GM19023 (cell line): ENCODE results near the gene FOXK1.

ENCODE experiments used
- ATAC-seq: cut with Tn5 transposase; IDR thresholded peaks from one replicate; pipeline ENCODE4 v1.9.1; 2021; ENCODE audit warnings: mild to moderate bottlenecking, moderate library complexity; ENCODE audit not compliant: unreplicated experiment

Gene FOXK1

GRCh38 chr7:4763091-4763793 is 81.1 kb downstream of the FOXK1 start:
- no peak for ATAC-seq

- no peak for ATAC-seq
Observed at GRCh38 chr7:4763794-4764185, 81.7 kb downstream of the FOXK1 start.

DNA sequence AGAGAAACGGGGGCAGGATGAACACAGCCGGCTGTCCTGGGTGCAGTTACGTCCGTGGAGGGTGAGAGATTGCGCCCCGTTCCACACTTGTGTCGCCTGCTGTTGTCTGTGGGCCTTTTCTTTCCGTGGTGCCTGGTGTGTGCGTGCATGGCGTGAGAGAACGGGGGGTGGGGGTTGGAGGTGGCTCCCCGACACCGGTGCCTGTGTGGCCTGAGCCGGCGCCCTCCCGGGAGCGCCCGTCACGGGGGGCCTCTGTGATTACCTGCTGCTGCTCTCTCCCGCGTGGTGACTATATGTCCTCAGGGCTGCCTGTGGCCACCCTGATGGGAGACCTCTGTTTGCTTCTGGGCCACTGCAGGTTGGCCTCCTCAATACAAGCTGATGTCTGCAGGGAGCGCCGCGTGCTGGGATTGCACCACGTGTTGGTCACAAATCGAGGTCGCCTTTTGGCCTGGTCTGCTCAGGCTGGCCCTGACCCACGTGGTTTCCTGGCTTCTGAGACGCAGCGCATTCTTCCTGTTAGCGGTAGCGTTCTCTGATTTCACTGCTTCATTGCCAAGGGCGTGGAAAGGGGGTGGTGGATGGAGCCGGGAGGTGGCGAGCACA is 82.4 kb downstream of the FOXK1 start:
- ATAC-seq = no peak

DNA sequence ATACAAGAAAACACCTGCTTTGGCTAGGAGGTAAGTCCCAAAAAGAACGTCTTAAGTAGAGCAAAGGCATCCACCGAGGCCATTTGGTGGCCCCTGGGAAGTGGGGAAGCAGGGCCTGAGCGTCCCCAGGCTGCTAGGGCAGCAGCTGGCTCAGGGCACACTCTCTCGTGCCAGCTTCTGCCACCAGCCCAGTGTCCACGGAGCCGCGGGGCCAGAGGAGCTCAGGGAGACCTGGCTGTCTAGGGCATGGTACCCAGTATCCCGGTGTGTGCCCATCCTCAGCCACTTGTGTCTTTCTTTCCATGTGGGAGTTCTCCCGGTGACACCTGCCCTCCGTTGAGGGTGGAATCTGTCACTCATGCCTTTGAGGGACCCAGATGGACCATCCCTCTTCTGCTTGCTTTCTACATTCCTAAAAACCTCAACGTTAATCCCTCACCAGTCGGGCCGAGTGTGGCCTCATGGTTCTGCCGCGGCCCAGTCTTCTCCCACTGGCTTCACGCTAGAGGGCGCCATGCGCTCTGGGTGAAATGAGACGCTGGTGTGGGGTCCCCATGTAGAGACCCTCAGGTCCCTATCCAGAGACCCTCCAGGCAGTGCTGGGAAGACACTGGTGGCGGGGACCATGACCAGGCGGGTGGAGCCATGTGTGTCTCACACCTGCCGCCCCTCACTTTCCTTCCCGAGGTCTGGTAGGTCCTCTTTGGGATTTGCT is 83.8 kb downstream of the FOXK1 start:
- no peak for ATAC-seq

GRCh38 chr7:4766666-4767519 is 84.8 kb downstream of the FOXK1 start:
- ATAC-seq = no peak

DNA sequence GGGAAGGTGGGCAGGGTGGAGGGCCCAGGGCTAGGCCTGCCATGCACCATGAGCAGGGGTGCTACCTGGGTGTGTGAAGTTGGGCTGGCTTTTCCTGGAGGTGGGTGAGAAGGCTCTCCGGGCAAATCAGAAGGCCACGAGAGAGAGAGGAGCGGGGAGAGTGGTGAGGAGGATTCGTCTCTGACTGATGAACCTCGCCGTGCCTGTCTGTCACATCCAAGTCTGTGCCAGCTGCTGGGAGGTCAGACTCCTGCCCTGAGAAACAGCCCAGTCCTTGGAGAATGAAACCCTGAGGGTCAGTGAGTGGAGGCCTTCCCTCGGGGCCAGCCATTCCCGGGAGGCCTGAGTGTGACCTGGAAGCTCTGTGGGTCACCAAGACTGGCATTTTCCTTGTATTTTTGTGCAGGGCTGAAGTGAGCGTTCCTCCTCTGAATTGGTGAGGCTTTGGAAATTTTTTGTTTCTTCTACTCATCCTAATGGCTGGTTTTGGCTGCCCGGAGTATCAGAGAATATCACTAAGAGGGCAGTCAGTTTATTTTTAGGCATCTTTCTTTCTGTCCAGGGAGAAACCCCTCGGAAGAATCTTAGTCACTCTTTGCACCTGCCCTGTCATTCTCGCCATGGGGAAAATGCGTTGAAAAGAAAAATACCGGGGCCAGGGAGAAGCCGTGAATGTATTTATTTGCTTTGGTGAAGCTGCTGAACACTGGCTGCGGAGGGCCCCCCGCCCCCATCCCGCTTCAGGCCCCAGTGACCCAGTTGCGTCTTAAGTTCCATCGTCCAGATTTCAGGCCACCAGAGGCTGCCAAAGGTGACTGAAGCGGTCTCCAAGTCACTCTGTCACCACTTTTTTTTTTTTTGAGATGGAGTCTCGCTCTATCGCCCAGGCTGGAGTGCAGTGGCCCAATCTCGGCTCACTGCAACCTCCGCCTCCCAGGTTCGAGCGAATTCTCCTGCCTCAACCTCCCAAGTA is 86.8 kb downstream of the FOXK1 start:
- ATAC-seq = no peak

DNA sequence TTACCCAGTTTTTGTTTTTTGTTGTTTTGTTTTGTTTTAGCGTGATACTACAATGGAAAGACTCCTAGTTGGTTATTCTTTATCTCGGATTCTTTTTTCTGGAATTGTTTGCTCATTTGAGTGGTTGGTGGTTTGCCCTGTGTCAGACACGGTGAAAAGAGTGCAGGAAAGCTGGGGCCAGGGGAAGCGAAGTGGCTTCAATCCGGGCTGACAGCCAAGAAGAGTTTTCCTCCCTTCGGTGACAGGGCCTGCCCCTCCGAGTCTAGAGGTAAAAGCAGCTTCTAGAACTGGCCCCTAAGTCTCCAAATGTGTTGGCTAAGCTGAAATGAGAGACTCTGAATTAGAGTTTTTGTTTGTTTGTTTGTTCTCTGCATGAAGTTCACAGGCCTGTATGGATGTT is 87.7 kb downstream of the FOXK1 start:
- no peak for ATAC-seq

DNA sequence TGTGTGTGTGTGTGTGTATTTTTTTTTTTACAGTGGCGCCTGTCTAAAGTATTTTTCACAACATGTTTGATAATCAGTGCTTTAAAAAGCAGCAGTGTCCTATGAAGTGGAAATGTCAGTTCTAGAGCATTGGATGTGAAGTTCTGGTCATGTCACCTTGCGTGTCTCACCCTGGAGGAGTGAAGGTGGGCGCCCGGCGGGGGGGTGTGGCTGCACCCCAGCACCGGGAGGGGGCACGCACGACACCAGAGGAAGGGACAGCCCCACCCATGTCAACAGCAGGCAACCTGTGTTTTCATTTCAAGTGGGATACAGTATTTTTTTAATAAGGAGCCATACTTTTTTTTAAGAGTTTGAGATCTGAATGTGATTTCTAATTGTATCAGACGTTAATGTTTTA is 88.8 kb downstream of the FOXK1 start:
- no peak for ATAC-seq

DNA sequence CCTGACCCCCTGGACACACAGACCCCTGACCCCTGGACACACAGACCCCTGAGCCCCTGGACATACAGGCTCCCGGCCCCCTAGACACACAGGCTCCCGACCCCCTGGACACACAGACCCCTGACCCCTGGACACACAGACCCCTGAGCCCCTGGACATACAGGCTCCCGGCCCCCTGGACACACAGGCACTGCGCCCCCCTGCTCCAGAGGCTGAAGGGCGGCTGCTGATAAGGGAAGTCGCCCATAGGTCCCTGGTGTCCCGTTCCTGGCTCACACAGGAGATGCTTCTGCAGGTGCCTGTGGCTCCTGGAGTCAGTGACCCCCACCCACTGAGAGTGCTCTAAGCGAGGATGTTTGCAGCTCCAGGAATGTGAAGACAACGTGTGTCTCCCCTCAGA is 89.6 kb downstream of the FOXK1 start:
- ATAC-seq = no peak

- ATAC-seq = no peak
Observed at GRCh38 chr7:4772306-4772705, 90.2 kb downstream of the FOXK1 start.

- ATAC-seq = no peak
Observed at GRCh38 chr7:4774007-4774406, 91.9 kb downstream of the FOXK1 start.

DNA sequence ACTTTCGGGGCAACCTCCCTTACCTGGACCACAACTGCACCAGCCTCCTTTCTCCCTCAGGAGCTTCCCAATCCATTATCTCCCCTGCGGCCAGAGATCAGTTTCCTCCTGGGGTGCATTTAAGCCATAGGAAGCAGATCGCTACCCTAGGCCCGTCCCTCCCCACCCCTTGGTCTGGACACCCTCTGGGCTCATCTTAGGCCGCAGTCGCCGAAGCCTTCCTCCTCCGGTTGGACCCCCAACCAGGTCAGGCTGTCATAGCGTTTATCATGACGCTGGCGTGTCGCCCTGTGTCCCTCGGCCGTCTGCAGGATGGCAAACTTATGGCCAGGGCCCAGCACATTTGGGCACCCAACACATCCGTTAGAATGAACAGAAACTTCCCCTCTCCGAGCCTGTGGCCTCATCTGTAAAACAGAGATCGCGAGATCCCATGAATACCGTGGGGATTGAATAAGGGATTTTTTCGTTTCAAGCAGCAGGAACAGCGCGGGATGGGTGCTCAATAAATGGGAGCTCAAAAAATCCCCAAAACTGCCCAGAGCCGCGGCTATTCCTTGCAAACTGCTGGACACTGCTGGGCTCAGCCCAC is 92.7 kb downstream of the FOXK1 start:
- ATAC-seq = peak; percentile 29

- peak; percentile 89 for ATAC-seq
Observed at GRCh38 chr7:4775250-4775847, 93.3 kb downstream of the FOXK1 start, which contains the start of gene AP5Z1. Gene AP5Z1, plus strand, starts transcription at chr7:4775623. Its CDS starts 93 bp downstream, at chr7:4775716.

DNA sequence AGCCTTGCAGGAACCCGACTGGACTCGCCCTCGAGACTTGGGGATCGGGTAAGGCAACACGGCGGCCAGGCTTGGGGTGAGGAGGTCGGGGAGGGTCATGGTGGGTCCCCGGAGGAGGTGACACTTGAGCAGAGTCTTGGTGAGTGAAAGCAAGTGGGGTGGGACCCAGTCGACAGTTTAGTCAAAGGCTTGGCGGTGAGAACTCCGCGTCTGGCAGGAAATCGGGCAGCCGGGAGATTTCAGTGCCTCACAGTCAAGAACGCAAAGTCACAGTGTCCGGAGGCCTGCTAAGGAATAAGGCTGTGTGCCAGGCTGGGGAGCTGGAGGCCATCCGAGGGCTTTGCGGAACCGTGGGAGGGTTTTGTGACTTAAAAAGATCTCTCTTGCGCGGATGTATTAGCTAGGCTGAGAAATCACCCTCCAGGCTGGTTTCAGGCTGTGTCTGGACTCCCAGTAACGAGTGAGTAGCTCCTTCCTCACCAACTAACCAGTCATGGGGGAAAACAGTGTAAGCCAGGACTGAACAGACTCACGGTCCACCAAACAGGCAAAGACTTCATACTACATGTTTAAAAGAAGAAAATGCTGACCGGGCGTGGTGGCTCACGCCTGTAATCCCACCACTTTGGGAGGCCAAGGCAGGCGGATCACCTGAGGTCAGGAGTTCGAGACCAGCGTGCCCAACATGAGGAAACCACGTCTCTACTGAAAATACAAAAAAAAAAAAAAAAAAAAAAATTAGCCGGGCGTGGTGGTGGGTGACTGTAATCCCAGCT is 93.9 kb downstream of the FOXK1 start:
- peak; percentile 35 for ATAC-seq

DNA sequence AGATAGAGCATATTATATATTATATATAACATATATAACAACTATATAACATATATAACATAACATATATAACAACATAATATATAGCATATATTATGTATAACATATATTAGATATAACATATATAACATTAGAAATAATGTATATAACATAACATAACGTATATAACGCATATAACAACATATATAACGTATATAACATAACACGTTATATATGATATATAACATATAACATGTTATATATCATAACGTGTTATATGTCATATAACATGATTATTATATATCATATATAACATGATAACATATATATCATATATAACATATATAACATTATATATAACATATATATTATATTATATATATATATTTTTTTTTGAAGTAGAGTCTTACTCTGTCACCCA is 97.0 kb downstream of the FOXK1 start:
- no peak for ATAC-seq

- ATAC-seq = no peak
Observed at GRCh38 chr7:4781366-4782069, 99.4 kb downstream of the FOXK1 start.

DNA sequence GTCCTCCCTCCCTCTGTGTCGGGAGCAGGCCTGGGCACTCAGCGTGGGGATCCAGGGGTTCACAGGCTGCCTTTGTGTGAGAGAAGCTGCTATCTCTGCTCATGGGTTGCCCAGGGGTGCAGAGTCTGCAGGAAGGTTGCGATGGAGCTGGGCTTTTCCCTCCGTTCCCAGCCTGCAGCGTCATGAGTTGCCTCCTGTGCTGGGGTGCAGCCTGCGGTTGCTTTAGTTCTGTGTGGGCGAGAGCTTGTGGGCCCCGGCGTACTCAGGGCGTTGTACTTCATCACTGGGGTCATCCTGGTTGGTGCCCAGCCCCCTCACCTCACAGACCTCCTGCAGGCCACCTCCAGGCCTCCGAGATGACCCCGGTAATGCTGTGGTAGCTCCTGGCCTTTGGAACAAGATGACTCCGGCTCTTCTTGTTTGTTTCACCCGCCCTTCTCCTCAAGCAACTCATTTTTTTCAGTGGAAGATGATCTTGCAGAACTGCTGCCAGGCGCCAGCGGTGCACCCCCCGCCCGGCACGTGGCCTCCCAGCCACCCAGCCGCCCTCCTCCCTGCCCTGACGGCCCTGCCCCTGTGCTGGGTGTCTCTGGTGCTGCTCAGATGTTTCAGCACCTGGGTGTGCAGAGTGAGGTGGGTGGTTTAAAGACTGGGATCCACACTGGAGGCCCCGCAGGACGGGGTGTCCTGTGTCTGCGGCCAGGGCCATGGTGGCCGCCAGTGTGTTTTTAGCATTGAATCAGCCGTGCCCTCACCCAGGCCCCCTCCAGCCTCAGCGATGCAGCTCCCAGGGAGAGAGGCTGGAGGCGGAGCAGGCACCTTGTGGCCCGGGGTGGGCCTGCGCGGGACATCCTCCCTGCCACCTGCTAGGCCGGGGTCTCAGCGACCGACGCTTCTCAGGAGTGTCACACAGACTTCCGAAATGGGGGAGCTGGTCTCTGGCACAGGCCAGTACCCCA is 100.5 kb downstream of the FOXK1 start:
- no peak for ATAC-seq
